CD4-positive, alpha-beta T cell treated with Interleukin-2 at 100 ng/mL for 4 hours (primary cell): Measurements from ENCODE around the gene FOXQ1.

Experiments used
- DNase-seq: peaks from one replicate; pipeline ENCODE4 v3.0.0-alpha.2; 2020; ENCODE audit warnings: low spot score

FOXQ1 gene

DNA sequence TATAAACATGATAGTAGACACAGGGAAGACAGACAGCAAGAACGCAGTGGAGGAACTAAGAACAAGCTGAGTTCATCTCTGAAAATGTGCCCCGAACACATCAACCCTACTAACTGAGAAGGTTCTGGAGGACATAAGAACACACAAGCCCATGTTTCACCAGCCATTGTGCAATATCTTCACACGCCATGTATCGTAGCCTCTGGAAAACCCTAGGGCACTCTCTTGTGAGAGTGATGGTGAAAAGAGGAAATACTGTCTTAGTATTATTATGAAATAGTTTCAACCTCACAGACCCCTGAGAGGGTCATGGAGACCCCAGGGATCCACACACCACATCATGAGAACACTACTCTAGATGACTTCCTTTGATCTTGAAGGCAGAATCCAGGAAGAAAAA lies 51.4 kb downstream of the FOXQ1 start:
- no peak for DNase-seq

DNA sequence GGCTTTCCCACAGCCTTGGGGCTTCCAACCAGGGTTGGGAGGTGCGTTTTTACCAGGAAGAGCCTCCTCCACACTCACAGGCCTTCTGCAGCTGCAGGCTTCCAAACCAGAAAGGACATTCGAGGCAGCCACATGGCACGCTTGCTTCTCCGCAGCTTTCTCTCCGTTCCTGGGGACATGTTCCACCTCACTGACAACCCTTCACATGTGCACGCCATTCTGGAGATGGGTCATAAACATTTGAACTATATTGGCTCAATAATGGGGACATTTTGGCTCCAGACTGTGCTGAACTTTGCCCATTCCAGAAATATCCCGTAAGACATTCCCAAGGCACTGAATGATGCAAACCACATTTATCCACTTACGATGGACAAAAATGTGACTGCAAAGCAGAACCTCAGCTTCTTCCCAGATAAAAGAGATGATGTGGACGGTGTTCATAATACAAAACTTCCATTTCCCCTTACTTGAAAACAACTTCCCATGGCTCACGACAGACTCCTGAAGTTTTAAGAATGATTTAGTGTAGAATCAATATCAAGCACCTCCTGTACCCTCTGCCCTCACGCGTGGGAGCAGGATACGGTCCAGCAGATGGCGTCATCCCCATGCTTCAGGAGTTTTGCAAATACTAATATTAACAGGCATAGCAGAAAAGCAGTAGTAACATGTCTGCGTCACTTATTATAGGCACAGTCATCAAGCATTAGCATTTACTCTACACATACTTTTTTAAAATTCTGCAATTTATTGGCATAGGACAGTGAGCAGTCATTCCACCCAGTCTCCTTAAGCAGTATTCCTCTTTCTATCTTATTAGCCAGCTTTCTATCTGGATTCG lies 52.1 kb downstream of the FOXQ1 start:
- DNase-seq, result no peak
